ENCODE data around the gene ITSN1. TPM values are rescaled to one million over a fixed set of nuclear protein-coding genes. Genes with fewer than 3 reads are reported as not detected.

The ITSN1 gene
- total and polyA plus RNA-seq, 4 donors, result 11.2 to 46.0 (median 19.8) TPM

GRCh38 chr21:33947451-33948095 lies 305.3 kb downstream of the ITSN1 start:
- peak overlapping the region; percentile 86 to 87 for H3K27ac ChIP-seq (ENCODE audit: low read depth in 1 of 2, low read length in 1 of 2)
- peak overlapping the region in 1 of 2 donors; percentile 9 for H3K9ac ChIP-seq (ENCODE audit: insufficient read depth in 1 of 2, low read length in 2 of 2)

GRCh38 chr21:33948096-33948950 lies 306.0 kb downstream of the ITSN1 start:
- ATAC-seq (ENCODE audit: insufficient read depth, low FRiP score), result peak; percentile 5
- 47 to 48% methylated on average over 17 of the region's 17 CpGs for WGBS, 2 donors

More at GRCh38 chr21:33947451-33948095, 305.3 kb downstream of the ITSN1 start:
- Histone ChIP-seq H3K4me3 (no peak overlapping the region), H3K36me3 (ENCODE audit: control insufficient read depth in 4 of 4, insufficient read depth in 4 of 4, low read length in 4 of 4) (no peaks in the 10 kb centered on the region), H3K27me3 (ENCODE audit: control insufficient read depth in 3 of 3, insufficient read depth in 3 of 3, low read length in 2 of 3) (no peaks in the 10 kb centered on the region), H3K9me3 (ENCODE audit: control insufficient read depth in 4 of 4, insufficient read depth in 3 of 4, low read length in 3 of 4) (peaks cover 0 to 4% (median 0%) of the 10 kb centered on the region in 4 donors), H3K4me1 (ENCODE audit: control insufficient read depth in 5 of 5, insufficient read depth in 5 of 5, low read length in 5 of 5) (peaks cover 0 to 11% (median 0%) of the 10 kb centered on the region in 5 donors)
- peak; percentile 40 to 52 (median 51) for DNase-seq
- peak; percentile 89 for ATAC-seq (ENCODE audit: insufficient read depth, low FRiP score)
- TF ChIP-seq CTCF (IDR thresholded peaks at IDR 0.05; ENCODE audit: control extremely low read depth, extremely low read depth), result no peak
- 35 to 37% methylated on average over 9 of the region's 9 CpGs for WGBS, 2 donors

GRCh38 chr21:33948951-33949444 lies 306.7 kb downstream of the ITSN1 start:
- no peaks in the 10 kb centered on the region for H3K27me3 ChIP-seq (ENCODE audit: control insufficient read depth in 3 of 3, insufficient read depth in 3 of 3, low read length in 2 of 3)
- ATAC-seq (ENCODE audit: insufficient read depth, low FRiP score) (no peak), DNase-seq (no peak)
- H3K4me3 ChIP-seq, result no peak overlapping the region
- 79 to 82% methylated on average over 9 of the region's 9 CpGs for WGBS, 2 donors
- peak overlapping the region in 1 of 2 donors; percentile 85 for H3K27ac ChIP-seq (ENCODE audit: low read depth in 1 of 2, low read length in 1 of 2)
- H3K9ac ChIP-seq (ENCODE audit: insufficient read depth in 1 of 2, low read length in 2 of 2), result no peak overlapping the region
- no peaks in the 10 kb centered on the region for H3K36me3 ChIP-seq (ENCODE audit: control insufficient read depth in 4 of 4, insufficient read depth in 4 of 4, low read length in 4 of 4)
- H3K4me1 ChIP-seq (ENCODE audit: control insufficient read depth in 5 of 5, insufficient read depth in 5 of 5, low read length in 5 of 5), result peaks cover 0 to 11% (median 0%) of the 10 kb centered on the region in 5 donors
- peaks cover 0 to 4% (median 0%) of the 10 kb centered on the region in 4 donors for H3K9me3 ChIP-seq (ENCODE audit: control insufficient read depth in 4 of 4, insufficient read depth in 3 of 4, low read length in 3 of 4)
- TF ChIP-seq CTCF (IDR thresholded peaks at IDR 0.05; ENCODE audit: control extremely low read depth, extremely low read depth), result no peak

More at GRCh38 chr21:33948096-33948950, 306.0 kb downstream of the ITSN1 start:
- H3K4me3 ChIP-seq, result no peak overlapping the region
- H3K27me3 ChIP-seq (ENCODE audit: control insufficient read depth in 3 of 3, insufficient read depth in 3 of 3, low read length in 2 of 3), result no peaks in the 10 kb centered on the region
- peaks cover 0 to 11% (median 0%) of the 10 kb centered on the region in 5 donors for H3K4me1 ChIP-seq (ENCODE audit: control insufficient read depth in 5 of 5, insufficient read depth in 5 of 5, low read length in 5 of 5)
- no peaks in the 10 kb centered on the region for H3K36me3 ChIP-seq (ENCODE audit: control insufficient read depth in 4 of 4, insufficient read depth in 4 of 4, low read length in 4 of 4)
- H3K27ac ChIP-seq (ENCODE audit: low read depth in 1 of 2, low read length in 1 of 2), result peak overlapping the region; percentile 85 to 86
- no peak for TF ChIP-seq CTCF (IDR thresholded peaks at IDR 0.05; ENCODE audit: control extremely low read depth, extremely low read depth)
- H3K9ac ChIP-seq (ENCODE audit: insufficient read depth in 1 of 2, low read length in 2 of 2), result peak overlapping the region in 1 of 2 donors; percentile 9
- DNase-seq, result peak; percentile 32 to 55 (median 47)
- H3K9me3 ChIP-seq (ENCODE audit: control insufficient read depth in 4 of 4, insufficient read depth in 3 of 4, low read length in 3 of 4), result peaks cover 0 to 4% (median 0%) of the 10 kb centered on the region in 4 donors

Other genes with a start within 250 kb of the ITSN1 start
- 10 to 100 TPM; 60.8 to 82.4 TPM for gene IFNGR2, start 239.1 kb upstream of the ITSN1 start, total RNA-seq
- gene IFNGR2, start 239.1 kb upstream of the ITSN1 start, polyA plus RNA-seq, result 100 to 1,000 TPM in 1 of 2 donors, 10 to 100 TPM in 1; 58.6 to 198 TPM
- 10 to 100 TPM; 51.4 to 73.6 TPM for gene TMEM50B, start 162.5 kb upstream of the ITSN1 start, total RNA-seq
- 10 to 100 TPM; 35.4 to 45.3 TPM for gene TMEM50B, start 162.5 kb upstream of the ITSN1 start, polyA plus RNA-seq
- 1 to 10 TPM; 1.3 TPM for gene DNAJC28, start 150.8 kb upstream of the ITSN1 start, total RNA-seq
- 1 to 10 TPM in 1 of 2 donors, under 1 TPM in 1; 0.74 to 1.6 TPM for gene DNAJC28, start 150.8 kb upstream of the ITSN1 start, polyA plus RNA-seq
- 10 to 100 TPM; 57.2 to 58.7 TPM for gene GART, start 100.4 kb upstream of the ITSN1 start, total RNA-seq
- gene GART, start 100.4 kb upstream of the ITSN1 start, polyA plus RNA-seq, result 10 to 100 TPM; 15.3 to 36.6 TPM
- gene SON, start 99.5 kb upstream of the ITSN1 start, total RNA-seq, result 100 to 1,000 TPM; 251 to 393 TPM
- 100 to 1,000 TPM; 100 to 133 TPM for gene SON, start 99.5 kb upstream of the ITSN1 start, polyA plus RNA-seq
- gene DONSON, start 53.8 kb upstream of the ITSN1 start, total RNA-seq, result 10 to 100 TPM in 1 of 2 donors, 1 to 10 TPM in 1; 6.0 to 10.0 TPM
- 10 to 100 TPM in 1 of 2 donors, 1 to 10 TPM in 1; 5.3 to 11.6 TPM for gene DONSON, start 53.8 kb upstream of the ITSN1 start, polyA plus RNA-seq
- 10 to 100 TPM; 31.6 to 64.2 TPM for gene CRYZL1, start 760 bp upstream of the ITSN1 start, total RNA-seq
- 10 to 100 TPM; 16.4 to 28.9 TPM for gene CRYZL1, start 760 bp upstream of the ITSN1 start, polyA plus RNA-seq

Measured in lung (tissue), 12 donors.